Islet of Langerhans (tissue), 1 donor: ENCODE measurements around the gene TMEM269.
"Not testable (repeated sequence)": the region's sequence is repeated elsewhere in the genome, so short reads cannot be mapped to it uniquely, and the experiment has no call there.

ENCODE experiments used
- FAIRE-seq: peaks from one replicate; lab custom pipeline; 2011; peaks lifted over from hg19 to GRCh38; lab: Jason Lieb, UNC

TMEM269 gene

GRCh38 chr1:42776502-42776901 lies 8.3 kb upstream of the TMEM269 start:
- FAIRE-seq: no peak

DNA sequence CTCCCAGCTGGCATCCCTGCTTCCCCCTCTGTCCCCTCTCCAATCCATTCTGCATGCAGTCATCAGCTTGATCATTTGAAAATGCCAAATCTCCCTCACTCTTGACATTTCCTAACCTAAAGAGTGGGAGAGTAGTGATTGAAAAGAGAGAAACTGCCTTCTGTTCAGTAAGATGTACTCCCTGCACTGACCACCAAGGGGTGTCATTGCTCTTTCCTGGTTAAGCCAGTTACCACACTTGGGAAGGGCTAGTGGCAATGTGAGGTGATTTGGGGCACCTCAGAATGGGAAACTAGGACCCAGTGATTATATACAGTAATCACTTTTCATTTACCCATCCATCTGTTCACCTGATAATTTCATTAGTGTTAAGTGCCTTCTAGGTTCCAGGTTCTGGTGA lies 6.9 kb upstream of the TMEM269 start:
- FAIRE-seq: no peak

GRCh38 chr1:42779725-42780124 lies 5.1 kb upstream of the TMEM269 start:
- no peak for FAIRE-seq

- FAIRE-seq: no peak
Observed at GRCh38 chr1:42780176-42780575, 4.6 kb upstream of the TMEM269 start.

DNA sequence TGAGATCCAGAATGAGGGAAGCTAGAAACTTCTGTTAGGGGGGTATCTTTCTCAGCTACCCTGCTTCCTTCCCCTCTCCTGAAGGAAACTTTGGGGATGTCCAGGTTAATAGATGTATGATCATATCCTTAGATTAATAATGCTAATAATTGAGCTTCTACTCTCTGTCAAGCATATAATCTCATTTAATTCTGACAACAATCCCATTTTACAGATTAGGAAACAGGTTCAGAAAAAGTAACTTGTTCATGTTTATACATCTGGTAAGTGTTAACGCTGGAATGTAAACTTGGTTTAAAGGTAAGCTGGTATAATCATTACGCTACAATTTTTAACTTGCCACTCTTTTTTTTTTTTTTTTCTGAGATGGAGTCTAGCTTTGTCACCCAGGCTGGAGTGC lies 1.7 kb upstream of the TMEM269 start:
- FAIRE-seq: no peak

DNA sequence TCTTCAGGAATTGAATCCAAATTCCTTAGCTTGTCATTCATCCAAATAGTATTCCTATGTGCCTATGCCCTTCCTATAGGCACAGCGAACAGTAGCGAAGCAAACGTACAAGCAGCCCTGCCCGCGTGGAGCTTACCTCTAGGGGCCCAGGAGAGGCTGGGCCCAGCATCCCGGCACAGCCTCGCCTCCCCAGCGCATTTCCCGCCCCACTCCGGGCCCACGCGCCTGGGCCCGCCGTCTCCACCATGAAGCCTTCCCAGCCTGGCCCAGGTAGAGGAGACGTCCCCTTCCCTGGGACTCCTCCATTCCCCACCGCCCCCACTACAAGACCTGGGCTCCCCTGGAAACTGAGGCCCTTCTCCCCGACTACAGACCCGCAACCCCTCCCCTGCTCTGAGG lies 245 bp upstream of the TMEM269 start:
- no peak for FAIRE-seq

- FAIRE-seq: no peak
Observed at GRCh38 chr1:42786097-42786496, 1.3 kb downstream of the TMEM269 start.

DNA sequence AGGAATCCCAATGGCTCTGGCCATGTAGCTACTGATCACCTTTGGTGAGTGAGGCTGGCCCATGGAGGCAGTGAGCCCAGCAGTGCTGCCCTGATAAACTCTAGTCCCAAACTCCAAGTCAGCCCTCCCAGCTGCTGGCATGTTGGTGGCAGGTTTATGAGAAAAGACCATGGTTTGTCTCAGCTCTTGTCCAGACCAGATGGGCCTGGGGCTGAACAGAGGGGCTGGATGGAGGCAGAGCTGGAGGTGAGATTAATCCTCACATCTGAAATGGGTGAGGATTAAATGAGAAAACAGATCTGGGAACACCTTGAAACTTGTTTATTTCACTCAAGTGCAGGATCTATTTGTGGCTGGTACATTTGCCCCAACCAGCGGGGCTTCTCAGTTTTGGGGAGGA lies 3.2 kb downstream of the TMEM269 start:
- FAIRE-seq: no peak

GRCh38 chr1:42793824-42794223 lies 9.0 kb downstream of the TMEM269 start:
- no peak for FAIRE-seq

DNA sequence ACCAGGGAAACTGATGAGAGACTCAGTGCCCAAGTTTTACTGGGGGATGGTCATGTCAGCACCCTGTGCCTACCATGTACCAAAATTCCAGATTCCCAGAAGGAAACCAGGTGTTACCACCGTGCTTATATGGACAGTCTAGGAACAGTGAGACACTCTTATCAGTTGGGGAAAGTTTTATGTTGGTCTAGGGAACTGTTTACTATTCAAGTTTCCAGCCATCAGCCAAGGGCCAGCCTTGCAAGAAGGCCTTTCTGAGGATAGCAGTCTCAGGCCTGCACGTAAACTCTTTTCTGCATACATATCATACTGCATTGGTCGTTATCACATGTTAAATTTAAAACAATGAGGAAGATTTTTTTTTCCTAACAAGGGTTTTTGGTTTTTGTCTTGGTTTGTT lies 12.6 kb downstream of the TMEM269 start:
- FAIRE-seq: no peak

DNA sequence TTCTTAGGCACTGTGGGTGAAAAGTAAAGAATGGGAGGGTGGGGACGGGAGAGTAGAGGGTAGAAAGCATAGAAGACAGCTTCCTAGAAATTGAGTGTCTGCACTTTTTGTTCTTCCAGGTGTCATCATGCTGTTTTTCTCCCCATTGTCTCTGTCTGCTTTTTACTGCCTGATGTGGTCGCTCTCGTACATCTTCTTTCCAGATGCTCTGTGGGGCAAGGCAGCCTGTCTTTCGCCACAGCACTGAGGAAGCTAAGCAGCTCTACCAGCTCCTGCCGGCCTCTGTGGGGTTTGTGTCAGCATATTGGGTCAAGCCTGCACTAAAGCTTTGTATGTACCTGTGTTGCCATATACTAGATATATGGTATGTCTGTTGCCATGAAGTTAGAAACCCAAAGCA lies 13.2 kb downstream of the TMEM269 start:
- no peak for FAIRE-seq

DNA sequence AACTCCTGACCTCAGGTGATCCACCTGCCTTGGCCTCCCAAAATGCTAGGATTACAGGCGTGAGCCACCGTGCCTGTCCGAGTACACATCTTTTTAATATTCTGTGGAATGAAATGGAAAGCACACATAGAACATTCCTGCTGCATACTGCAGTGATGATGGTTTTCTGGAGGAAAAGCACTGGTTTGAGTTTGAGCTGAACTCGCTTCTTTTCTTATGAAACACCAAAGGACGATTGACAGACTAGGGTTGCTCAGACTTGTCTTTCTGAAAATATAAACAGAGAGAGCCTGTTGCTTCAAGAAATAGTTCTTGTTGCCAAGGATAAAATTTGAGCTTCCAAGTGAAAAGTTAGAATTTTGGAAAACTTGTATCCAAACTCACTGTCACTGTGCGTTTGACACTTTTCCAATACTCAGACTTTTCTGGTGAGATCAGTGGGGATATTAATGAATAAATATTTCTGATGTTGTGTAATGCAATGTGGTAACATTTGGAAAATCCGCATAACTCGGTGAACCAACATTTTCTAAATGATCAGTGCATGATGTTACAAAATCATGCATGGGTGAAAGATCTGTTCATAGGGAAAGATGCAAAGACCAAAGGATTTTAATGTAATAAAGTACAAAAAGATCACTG lies 17.2 kb downstream of the TMEM269 start:
- no peak for FAIRE-seq

DNA sequence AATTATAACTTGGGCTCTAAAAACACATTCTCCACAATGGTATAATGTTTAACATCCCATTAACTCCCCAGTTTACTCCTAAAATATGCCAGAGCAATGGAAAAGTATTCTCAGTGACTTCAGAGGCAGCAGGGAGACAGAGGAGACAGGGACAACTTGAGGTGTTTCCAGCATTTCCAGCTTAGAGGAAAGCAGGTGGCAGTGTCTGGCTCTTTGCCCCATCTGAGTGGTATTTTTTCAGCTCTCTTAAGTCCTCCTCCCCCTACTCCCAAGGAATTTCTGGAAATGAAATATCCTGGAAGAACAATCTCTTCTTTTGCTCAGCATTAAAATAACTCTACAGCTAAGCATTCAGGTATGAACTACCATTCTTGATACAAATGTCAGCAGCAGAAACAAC lies 21.4 kb downstream of the TMEM269 start:
- FAIRE-seq: no peak

GRCh38 chr1:42806593-42806992 lies 21.8 kb downstream of the TMEM269 start:
- no peak for FAIRE-seq

GRCh38 chr1:42807056-42807668 lies 22.4 kb downstream of the TMEM269 start:
- no peak for FAIRE-seq

DNA sequence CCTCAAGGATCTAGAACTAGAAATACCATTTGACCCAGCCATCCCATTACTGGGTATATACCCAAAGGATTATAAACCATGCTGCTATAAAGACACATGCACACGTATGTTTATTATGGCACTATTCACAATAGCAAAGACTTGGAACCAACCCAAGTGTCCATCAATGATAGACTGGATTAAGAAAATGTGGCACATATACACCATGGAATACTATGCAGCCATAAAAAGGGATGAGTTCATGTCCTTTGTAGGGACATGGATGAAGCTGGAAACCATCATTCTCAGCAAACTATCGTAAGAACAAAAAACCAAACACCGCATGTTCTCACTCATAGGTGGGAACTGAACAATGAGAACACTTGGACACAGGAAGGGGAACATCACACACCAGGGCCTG lies 30.0 kb downstream of the TMEM269 start:
- FAIRE-seq: not testable (repeated sequence)

GRCh38 chr1:42815941-42816584 lies 31.3 kb downstream of the TMEM269 start:
- FAIRE-seq: no peak

DNA sequence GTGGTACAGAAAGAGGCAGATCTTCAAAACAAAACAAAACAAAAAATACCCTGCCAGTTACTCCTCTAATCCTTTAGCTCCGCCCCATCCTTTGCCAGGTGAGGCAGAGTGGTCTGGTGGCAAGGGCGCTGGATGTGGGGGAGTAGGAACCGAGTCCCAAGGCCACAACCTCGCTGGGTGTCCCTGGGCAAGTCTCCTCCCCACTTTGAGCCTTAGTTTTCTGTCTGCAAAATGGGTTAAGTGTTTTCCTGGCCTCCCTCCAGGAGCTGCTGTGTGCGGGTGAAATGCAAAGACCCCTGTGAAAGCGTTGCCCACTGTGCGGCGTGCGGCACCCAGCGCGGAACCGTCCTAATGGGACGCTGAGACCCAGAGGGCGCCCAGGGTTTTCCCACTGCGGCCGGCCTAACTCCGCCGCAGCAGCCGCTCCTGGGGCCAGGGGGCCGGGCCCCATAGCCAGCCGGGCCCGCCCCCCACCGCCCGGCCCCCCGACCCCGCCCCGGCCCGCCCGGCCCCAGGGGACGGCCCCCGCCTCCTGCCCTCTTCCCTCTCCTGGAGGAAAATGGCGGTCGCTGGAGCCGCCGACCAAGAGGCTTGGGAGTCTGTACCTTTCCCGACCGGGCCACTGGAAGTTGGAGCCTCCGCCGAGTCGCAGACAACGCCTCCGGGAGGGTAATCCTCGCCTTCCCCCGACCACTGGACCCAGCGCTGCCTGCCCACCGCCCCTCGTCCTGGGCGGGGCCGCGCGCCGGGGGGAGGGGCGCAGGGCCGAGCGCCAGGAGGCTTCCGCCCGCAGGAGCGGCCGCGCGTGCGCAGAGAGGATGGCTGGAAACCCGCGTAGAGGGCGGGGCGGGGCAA lies 32.0 kb downstream of the TMEM269 start, which contains the start of the genes ERMAP and SVBP:
ERMAP (plus strand) TSS at position 538 of the 855 bp plus-strand sequence. CDS start 13,327 bp downstream, outside the sequence.
SVBP (minus strand) TSS at position 813 of the 855 bp plus-strand sequence. CDS start 853 bp downstream, outside the sequence.
- no peak for FAIRE-seq

- no peak for FAIRE-seq
Observed at GRCh38 chr1:42817440-42817767, 32.6 kb downstream of the TMEM269 start.

DNA sequence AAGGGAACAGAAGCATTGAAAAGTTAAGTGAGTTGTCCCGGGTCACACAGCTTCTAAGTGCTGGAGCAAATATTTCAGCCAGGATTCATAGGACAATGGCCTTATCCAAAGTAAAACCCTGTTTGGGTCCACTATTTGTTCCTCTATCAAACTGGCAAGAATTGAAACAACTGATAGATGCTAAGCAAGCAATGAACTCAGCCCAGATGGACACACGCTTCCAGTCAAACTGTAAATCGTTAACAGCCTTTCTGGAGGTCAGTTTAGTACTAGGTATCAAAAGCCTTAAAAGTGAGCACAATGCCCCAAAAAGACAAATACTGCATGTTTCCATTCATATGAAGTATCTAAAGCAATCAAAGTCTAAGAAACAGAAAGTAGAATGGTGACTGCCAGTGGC lies 33.2 kb downstream of the TMEM269 start:
- no peak for FAIRE-seq

DNA sequence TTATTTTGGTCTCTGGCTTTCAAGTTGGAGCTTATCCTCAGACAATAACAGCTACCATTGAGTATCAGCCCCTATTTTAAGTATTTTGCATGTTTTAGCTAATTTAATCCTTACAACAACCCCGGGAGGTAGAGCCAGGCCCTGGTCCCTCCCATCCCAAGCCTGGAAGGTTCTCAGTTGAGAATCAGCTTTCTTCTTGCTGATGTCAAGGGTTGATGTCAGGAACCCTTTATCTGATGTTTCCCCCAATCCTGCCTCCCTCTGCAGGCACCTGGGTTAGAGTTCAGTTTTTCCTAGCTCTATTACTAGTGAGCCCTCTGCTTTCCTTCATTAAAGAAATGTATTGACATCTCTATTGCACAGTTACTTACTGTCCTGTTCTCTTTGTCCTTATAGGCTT lies 36.0 kb downstream of the TMEM269 start:
- no peak for FAIRE-seq

GRCh38 chr1:42821690-42822089 lies 36.9 kb downstream of the TMEM269 start:
- FAIRE-seq: no peak
